ENCODE results near the gene STRN. TPM values are rescaled to one million over a fixed set of nuclear protein-coding genes. Genes with fewer than 3 reads are reported as not detected.
A peak's percentile ranks its signal among the peaks of the same experiment; 100 is the strongest.

The STRN gene
- total and polyA plus RNA-seq, 9 of the 15 experiments (the other 6 are each of a cell fraction or from before 2014, with no cell fraction given): 1.3 to 31.2 (median 20.0) TPM

DNA sequence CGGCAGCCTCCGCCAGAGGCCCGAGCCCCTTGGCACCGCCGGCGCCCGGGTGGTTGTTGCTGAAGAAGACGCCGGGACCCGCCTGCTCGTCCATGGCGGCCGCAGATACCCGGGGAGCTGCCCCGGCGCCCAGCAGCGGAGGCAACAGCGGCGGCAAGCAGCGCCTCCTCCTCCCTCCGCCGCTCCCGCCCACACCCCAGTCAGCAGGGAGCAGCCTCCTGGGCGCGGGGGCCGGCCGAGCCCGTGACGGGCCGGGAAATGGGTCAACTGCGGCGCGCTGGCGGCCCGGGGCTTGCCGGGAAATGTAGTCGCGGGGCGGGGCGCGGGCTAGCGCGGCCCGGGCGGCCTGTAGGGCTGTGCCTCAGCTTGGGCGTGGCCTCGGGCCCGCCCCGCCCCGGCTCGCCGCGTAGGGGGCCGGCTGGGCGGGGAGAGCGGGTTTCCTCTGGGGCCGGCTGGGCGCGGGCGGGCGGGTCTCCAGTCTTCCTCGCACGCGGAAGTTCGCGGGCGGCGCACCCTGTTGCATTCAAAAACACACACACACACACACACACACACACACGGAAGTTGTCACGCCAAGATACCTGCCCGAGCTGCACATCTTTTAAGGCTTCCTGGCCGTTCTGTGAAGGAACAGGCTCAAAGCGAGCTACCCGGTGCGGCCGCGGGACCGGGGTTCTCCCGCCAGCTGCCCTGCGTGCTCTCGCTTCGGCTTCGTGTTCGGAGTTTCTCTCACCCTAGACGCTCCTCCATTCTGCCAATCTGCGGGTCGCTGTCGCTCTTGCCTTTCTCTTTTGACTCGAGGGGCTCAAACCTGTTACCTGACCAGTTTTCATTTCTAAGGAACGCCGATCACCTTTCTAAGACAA is at the start of gene STRN (continued):
- TF ChIP-seq BCLAF1 (IDR thresholded peaks at IDR 0.05; ENCODE audit: borderline replicate concordance in 1 of 2, control insufficient read depth in 1 of 2, low read depth in 2 of 2, low read length in 1 of 2) (peak in 1 of 2 experiments; percentile 82; a peak in 1 of 4 replicates), HDAC3 (IDR thresholded peaks at IDR 0.05; ENCODE audit: borderline replicate concordance, partially characterized antibody) (no peak), RBM22 (IDR thresholded peaks at IDR 0.05; ENCODE audit: low read depth, low read length, poor library complexity, severe bottlenecking) (no peak), FOS (IDR thresholded peaks at IDR 0.05; ENCODE audit: extremely low read depth, insufficient read length) (no peak), HMGXB4 (CRISPR knock-in tag; IDR thresholded peaks at IDR 0.05) (0 out of 2 replicates have a peak, but pooled peaks have one; percentile 26), ZNF717 (CRISPR knock-in tag; IDR thresholded peaks at IDR 0.05) (no peak), PHTF2 (CRISPR knock-in tag; IDR thresholded peaks at IDR 0.05) (no peak), SRSF1 (IDR thresholded peaks at IDR 0.05; ENCODE audit: low read depth, low read length) (no peak), KLF16 (IDR thresholded peaks at IDR 0.05) (no peak; the same call in 1 of the 2 replicates), NELFE (IDR thresholded peaks at IDR 0.05; ENCODE audit: insufficient read depth, insufficient read length) (no peak), NFIX (CRISPR knock-in tag; IDR thresholded peaks at IDR 0.05; ENCODE audit: low read depth) (no peak), XRCC5 (IDR thresholded peaks at IDR 0.05; ENCODE audit: low read depth, low read length) (no peak), IRF9 (tag; IDR thresholded peaks at IDR 0.05) (no peak), MBD1 (CRISPR knock-in tag; IDR thresholded peaks at IDR 0.05) (no peak)
- TF ChIP-seq, protein P1, sequence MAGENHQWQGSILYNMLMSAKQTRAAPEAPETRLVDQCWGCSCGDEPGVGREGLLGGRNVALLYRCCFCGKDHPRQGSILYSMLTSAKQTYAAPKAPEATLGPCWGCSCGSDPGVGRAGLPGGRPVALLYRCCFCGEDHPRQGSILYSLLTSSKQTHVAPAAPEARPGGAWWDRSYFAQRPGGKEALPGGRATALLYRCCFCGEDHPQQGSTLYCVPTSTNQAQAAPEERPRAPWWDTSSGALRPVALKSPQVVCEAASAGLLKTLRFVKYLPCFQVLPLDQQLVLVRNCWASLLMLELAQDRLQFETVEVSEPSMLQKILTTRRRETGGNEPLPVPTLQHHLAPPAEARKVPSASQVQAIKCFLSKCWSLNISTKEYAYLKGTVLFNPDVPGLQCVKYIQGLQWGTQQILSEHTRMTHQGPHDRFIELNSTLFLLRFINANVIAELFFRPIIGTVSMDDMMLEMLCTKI (IDR thresholded peaks at IDR 0.05; ENCODE audit: partially characterized antibody): no peak

Measured in K562 (cell line).